ENCODE data around the gene DHX58.

Gene DHX58

GRCh38 chr17:42136654-42137051 lies 24.1 kb upstream of the DHX58 start:
- peaks cover 20% of the 10 kb centered on the region for H3F3A ChIP-seq (ENCODE audit: insufficient read depth, low read length)
- no peaks in the 10 kb centered on the region for H3K36me3 ChIP-seq (replicated peaks; ENCODE audit: insufficient read depth, low read length)
- H3K9ac ChIP-seq (ENCODE audit: low read length), result no peak overlapping the region
- no peaks in the 10 kb centered on the region for H3K9me3 ChIP-seq (replicated peaks; ENCODE audit: insufficient read depth, low read length)
- no peaks in the 10 kb centered on the region for H3K27me3 ChIP-seq (replicated peaks; ENCODE audit: insufficient read depth, low read length)
- no peaks in the 10 kb centered on the region for H3K9me2 ChIP-seq (replicated peaks; ENCODE audit: insufficient read depth, low read length)
- H2AFZ ChIP-seq (ENCODE audit: low read length), result no peak overlapping the region
- no peak overlapping the region for H3K4me2 ChIP-seq (ENCODE audit: low read depth, low read length)
- TF ChIP-seq EZH2 (optimal IDR thresholded peaks at IDR 0.05; ENCODE audit: low read depth, low read length) (no peak), EZH2phosphoT487 (IDR thresholded peaks at IDR 0.05; ENCODE audit: low read length) (no peak), CTCF (IDR thresholded peaks at IDR 0.05; ENCODE audit: low read length) (no peak)
- no peak for DNase-seq
- peaks cover 27% of the 10 kb centered on the region for H3K4me1 ChIP-seq (ENCODE audit: low read length)
- peaks cover 81% of the 10 kb centered on the region for H3K79me2 ChIP-seq (ENCODE audit: low read length)
- H3K4me3 ChIP-seq (ENCODE audit: low read length), result no peak overlapping the region
- no peak overlapping the region for H3K27ac ChIP-seq (ENCODE audit: low read length)
- peaks cover 3% of the 10 kb centered on the region; the same call in 1 of the 2 replicates for H4K20me1 ChIP-seq (ENCODE audit: insufficient read depth, low read length)

- Histone ChIP-seq H3K9me2 (replicated peaks; ENCODE audit: insufficient read depth, low read length) (no peaks in the 10 kb centered on the region), H3K79me2 (ENCODE audit: low read length) (peaks cover 81% of the 10 kb centered on the region), H3K4me2 (ENCODE audit: low read depth, low read length) (no peak overlapping the region), H4K20me1 (ENCODE audit: insufficient read depth, low read length) (peaks cover 3% of the 10 kb centered on the region; the same call in 1 of the 2 replicates), H3K4me1 (ENCODE audit: low read length) (peaks cover 27% of the 10 kb centered on the region), H3K36me3 (replicated peaks; ENCODE audit: insufficient read depth, low read length) (no peaks in the 10 kb centered on the region), H3K9ac (ENCODE audit: low read length) (no peak overlapping the region), H3K9me3 (replicated peaks; ENCODE audit: insufficient read depth, low read length) (no peaks in the 10 kb centered on the region), H3K4me3 (ENCODE audit: low read length) (no peak overlapping the region), H3K27ac (ENCODE audit: low read length) (no peak overlapping the region), H3F3A (ENCODE audit: insufficient read depth, low read length) (peaks cover 20% of the 10 kb centered on the region), H2AFZ (ENCODE audit: low read length) (no peak overlapping the region), H3K27me3 (replicated peaks; ENCODE audit: insufficient read depth, low read length) (no peaks in the 10 kb centered on the region)
- no peak for TF ChIP-seq EZH2phosphoT487 (IDR thresholded peaks at IDR 0.05; ENCODE audit: low read length)
- no peak for TF ChIP-seq EZH2 (optimal IDR thresholded peaks at IDR 0.05; ENCODE audit: low read depth, low read length)
- no peak for TF ChIP-seq CTCF (IDR thresholded peaks at IDR 0.05; ENCODE audit: low read length)
- DNase-seq, result no peak
Observed at GRCh38 chr17:42135664-42136653, 23.4 kb upstream of the DHX58 start.

GRCh38 chr17:42135151-42135550 lies 22.6 kb upstream of the DHX58 start:
- Histone ChIP-seq H3K4me3 (ENCODE audit: low read length) (no peak overlapping the region), H2AFZ (ENCODE audit: low read length) (no peak overlapping the region), H3K9ac (ENCODE audit: low read length) (no peak overlapping the region), H3K27me3 (replicated peaks; ENCODE audit: insufficient read depth, low read length) (no peaks in the 10 kb centered on the region), H3K9me3 (replicated peaks; ENCODE audit: insufficient read depth, low read length) (no peaks in the 10 kb centered on the region), H3K4me1 (ENCODE audit: low read length) (peaks cover 27% of the 10 kb centered on the region), H3K4me2 (ENCODE audit: low read depth, low read length) (no peak overlapping the region), H3F3A (ENCODE audit: insufficient read depth, low read length) (peaks cover 20% of the 10 kb centered on the region), H3K27ac (ENCODE audit: low read length) (no peak overlapping the region), H4K20me1 (ENCODE audit: insufficient read depth, low read length) (peaks cover 3% of the 10 kb centered on the region; the same call in 1 of the 2 replicates), H3K9me2 (replicated peaks; ENCODE audit: insufficient read depth, low read length) (no peaks in the 10 kb centered on the region), H3K36me3 (replicated peaks; ENCODE audit: insufficient read depth, low read length) (peaks cover 3% of the 10 kb centered on the region), H3K79me2 (ENCODE audit: low read length) (peaks cover 83% of the 10 kb centered on the region)
- DNase-seq, result no peak
- TF ChIP-seq EZH2 (optimal IDR thresholded peaks at IDR 0.05; ENCODE audit: low read depth, low read length), result no peak
- TF ChIP-seq EZH2phosphoT487 (IDR thresholded peaks at IDR 0.05; ENCODE audit: low read length), result no peak
- no peak for TF ChIP-seq CTCF (IDR thresholded peaks at IDR 0.05; ENCODE audit: low read length)
